ENCODE data around the gene OR5H14. TPM values are rescaled to one million over a fixed set of nuclear protein-coding genes. Genes with fewer than 3 reads are reported as not detected.
"Not testable (repeated sequence)": the region's sequence is repeated elsewhere in the genome, so short reads cannot be mapped to it uniquely, and the experiment has no call there.

OR5H14 gene
- total RNA-seq, 2 donors from 2014 or later = not detected

DNA sequence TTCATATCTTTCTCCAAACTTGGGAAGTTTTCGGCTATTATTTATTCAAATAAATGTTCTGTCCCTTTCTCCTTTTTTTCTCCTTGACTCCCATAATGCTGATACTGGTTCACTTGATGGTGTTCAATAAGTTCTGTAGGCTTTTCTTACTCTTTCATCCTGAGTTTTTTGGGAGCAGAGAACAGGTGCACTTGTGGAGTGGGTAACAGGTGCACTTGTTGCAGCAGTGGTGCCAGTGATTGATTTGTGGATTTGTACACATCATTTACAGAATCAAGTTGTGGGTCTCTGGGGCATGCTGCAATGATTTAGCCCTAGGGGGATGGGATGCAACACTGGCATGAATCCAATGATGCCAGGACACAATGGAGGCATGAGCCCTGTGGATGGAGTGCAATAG lies 31.6 kb upstream of the OR5H14 start:
- TF ChIP-seq, protein P1, sequence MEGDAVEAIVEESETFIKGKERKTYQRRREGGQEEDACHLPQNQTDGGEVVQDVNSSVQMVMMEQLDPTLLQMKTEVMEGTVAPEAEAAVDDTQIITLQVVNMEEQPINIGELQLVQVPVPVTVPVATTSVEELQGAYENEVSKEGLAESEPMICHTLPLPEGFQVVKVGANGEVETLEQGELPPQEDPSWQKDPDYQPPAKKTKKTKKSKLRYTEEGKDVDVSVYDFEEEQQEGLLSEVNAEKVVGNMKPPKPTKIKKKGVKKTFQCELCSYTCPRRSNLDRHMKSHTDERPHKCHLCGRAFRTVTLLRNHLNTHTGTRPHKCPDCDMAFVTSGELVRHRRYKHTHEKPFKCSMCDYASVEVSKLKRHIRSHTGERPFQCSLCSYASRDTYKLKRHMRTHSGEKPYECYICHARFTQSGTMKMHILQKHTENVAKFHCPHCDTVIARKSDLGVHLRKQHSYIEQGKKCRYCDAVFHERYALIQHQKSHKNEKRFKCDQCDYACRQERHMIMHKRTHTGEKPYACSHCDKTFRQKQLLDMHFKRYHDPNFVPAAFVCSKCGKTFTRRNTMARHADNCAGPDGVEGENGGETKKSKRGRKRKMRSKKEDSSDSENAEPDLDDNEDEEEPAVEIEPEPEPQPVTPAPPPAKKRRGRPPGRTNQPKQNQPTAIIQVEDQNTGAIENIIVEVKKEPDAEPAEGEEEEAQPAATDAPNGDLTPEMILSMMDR (conservative IDR thresholded peaks at IDR 0.05) = no peak
- no peaks in the 10 kb centered on the region for H3K4me1 ChIP-seq (ENCODE audit: control insufficient read depth, insufficient read depth, low read length)

DNA sequence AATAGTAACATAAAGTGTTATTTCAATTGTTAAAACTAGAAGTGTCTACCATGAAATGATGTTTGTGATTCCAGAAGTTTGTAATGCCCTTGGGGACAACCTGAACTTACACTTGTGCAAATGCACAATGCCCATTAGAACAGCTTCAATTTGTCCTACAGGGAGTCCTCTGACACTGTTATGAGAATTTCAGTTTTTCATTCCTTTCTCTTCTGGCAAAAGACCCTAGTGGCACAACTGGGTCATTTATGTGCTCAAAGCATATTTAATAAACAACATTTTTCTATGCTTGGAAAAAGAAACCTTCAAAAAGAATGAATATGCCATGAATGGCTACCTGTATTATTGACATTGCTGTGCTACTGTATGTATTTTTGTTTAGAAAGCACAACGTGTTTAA lies 16.9 kb upstream of the OR5H14 start, which contains the start of gene OR5H1:
OR5H1 (plus strand) TSS at position 301 of the 400 bp plus-strand sequence. CDS start 1,977 bp downstream, outside the sequence.
- no peak within 1 kb of the TSS for H3K4me3 ChIP-seq (ENCODE audit: low read length)
- no peak for DNase-seq
- no peaks in the 10 kb centered on the region for H3K27me3 ChIP-seq (ENCODE audit: control insufficient read depth, insufficient read depth, low read length, poor library complexity, severe bottlenecking)
- no peaks in the 10 kb centered on the region for H3K4me1 ChIP-seq (ENCODE audit: control insufficient read depth, insufficient read depth, low read length)
- TF ChIP-seq, protein P1 (conservative IDR thresholded peaks at IDR 0.05) = no peak
- H3K27ac ChIP-seq (ENCODE audit: low read depth, low read length) = no peak within 1 kb of the TSS
- no CpG with 5 or more reads among the region's 1 CpG for WGBS, 2 experiments (ENCODE audit: insufficient coverage in 1 of 2, insufficient read length in 1 of 2)
- Mint-ChIP-seq H3K27me3 (ENCODE audit: insufficient read depth) (no peaks in the 10 kb centered on the region), H3K36me3 (ENCODE audit: low read depth) (no peaks in the 10 kb centered on the region), H3K9me3 (no peaks in the 10 kb centered on the region), H3K4me1 (no peaks in the 10 kb centered on the region), H3K27ac (no peak within 1 kb of the TSS), H3K4me3 (no peak within 1 kb of the TSS)
- H3K9me3 ChIP-seq (ENCODE audit: control insufficient read depth, low read length) = no peaks in the 10 kb centered on the region
- H3K9ac ChIP-seq (ENCODE audit: extremely low read depth, low read length, poor library complexity, severe bottlenecking) = no peak within 1 kb of the TSS
- H3K36me3 ChIP-seq (ENCODE audit: control insufficient read depth, insufficient read depth, low read length) = no peaks in the 10 kb centered on the region

More for the DNA sequence above, 31.6 kb upstream of the OR5H14 start:
- H3K27ac ChIP-seq (ENCODE audit: low read depth, low read length) = no peak overlapping the region
- Mint-ChIP-seq H3K4me1 (no peaks in the 10 kb centered on the region), H3K27me3 (ENCODE audit: insufficient read depth) (no peaks in the 10 kb centered on the region), H3K4me3 (no peak overlapping the region), H3K36me3 (ENCODE audit: low read depth) (no peaks in the 10 kb centered on the region), H3K27ac (no peak overlapping the region), H3K9me3 (peaks cover 8% of the 10 kb centered on the region)
- H3K27me3 ChIP-seq (ENCODE audit: control insufficient read depth, insufficient read depth, low read length, poor library complexity, severe bottlenecking) = no peaks in the 10 kb centered on the region
- peaks cover 9% of the 10 kb centered on the region for H3K9me3 ChIP-seq (ENCODE audit: control insufficient read depth, low read length)
- no peaks in the 10 kb centered on the region for H3K36me3 ChIP-seq (ENCODE audit: control insufficient read depth, insufficient read depth, low read length)
- DNase-seq = no peak
- no peak overlapping the region for H3K9ac ChIP-seq (ENCODE audit: extremely low read depth, low read length, poor library complexity, severe bottlenecking)
- 100% methylated on average over 1 of the region's 1 CpG; no CpG with 5 or more reads in 1 of the 2 experiments for WGBS, 2 experiments (ENCODE audit: insufficient coverage in 1 of 2, insufficient read length in 1 of 2)
- no peak overlapping the region for H3K4me3 ChIP-seq (ENCODE audit: low read length)

DNA sequence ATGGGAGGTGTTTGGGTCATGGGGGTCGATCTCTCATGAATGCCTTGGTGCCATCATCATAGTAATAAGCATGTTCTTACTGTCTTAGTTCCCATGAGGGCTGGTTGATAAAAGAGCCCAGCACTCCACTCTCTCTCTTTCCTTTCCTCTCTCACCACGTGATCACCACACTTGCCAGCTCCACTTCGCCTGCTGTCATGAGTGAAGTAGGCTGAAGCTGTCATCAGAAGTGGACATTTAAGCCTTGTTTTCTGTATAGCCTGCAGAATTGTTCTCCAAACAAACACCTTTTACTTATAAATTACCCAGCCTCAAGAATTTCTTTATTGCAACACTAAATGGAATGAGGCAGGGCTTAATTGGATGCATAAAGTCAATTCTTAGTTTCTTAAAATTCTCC lies 10.6 kb upstream of the OR5H14 start:
- Mint-ChIP-seq H3K36me3 (ENCODE audit: low read depth) (no peaks in the 10 kb centered on the region), H3K27me3 (ENCODE audit: insufficient read depth) (no peaks in the 10 kb centered on the region), H3K27ac (no peak overlapping the region), H3K4me3 (no peak overlapping the region), H3K9me3 (no peaks in the 10 kb centered on the region), H3K4me1 (peaks cover 8% of the 10 kb centered on the region)
- Histone ChIP-seq H3K36me3 (ENCODE audit: control insufficient read depth, insufficient read depth, low read length) (no peaks in the 10 kb centered on the region), H3K27ac (ENCODE audit: low read depth, low read length) (no peak overlapping the region), H3K9me3 (ENCODE audit: control insufficient read depth, low read length) (no peaks in the 10 kb centered on the region), H3K4me1 (ENCODE audit: control insufficient read depth, insufficient read depth, low read length) (no peaks in the 10 kb centered on the region), H3K9ac (ENCODE audit: extremely low read depth, low read length, poor library complexity, severe bottlenecking) (no peak overlapping the region), H3K27me3 (ENCODE audit: control insufficient read depth, insufficient read depth, low read length, poor library complexity, severe bottlenecking) (no peaks in the 10 kb centered on the region), H3K4me3 (ENCODE audit: low read length) (no peak overlapping the region)
- no peak for DNase-seq
- TF ChIP-seq, protein P1 (conservative IDR thresholded peaks at IDR 0.05) = no peak
- 90 to 100% methylated on average over 1 to 3 of the region's 3 CpGs for WGBS, 2 experiments (ENCODE audit: insufficient coverage in 1 of 2, insufficient read length in 1 of 2)

DNA sequence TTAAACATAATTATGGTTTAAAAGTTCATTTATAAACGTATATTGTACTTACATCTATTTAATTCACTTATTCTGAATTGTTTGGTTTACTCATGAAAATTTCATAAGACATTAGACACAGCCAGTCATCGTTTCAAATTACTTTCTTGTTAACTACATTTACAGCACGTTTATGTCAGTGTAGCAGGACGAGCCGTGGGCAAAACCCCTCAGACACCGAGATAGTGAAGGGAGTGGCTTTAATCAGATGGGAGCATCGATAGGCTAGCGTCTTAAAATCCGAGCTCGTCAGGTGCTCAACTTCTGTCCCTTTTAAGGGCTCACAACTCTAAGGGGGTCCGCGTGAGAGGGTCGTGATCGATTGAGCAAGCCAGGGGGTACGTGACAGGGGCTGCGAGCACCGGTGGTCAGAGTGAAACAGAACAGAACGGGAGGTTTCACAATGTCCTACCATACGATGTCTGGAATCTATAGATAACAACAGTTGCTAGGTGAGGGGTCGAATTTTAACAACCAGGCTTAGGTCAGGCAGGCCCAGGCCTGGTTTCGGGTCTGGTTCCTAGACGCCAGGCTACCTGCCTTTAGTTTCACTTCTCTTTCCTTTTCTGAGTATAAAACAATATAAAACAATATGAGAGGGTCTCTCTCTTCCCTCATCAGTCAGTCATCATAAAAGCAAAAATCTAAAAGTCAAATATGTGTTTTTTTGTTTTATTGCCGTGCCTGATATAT lies 9.3 kb upstream of the OR5H14 start:
- not testable (repeated sequence) for H3K27me3 ChIP-seq (ENCODE audit: control insufficient read depth, insufficient read depth, low read length, poor library complexity, severe bottlenecking); H3K9ac ChIP-seq (ENCODE audit: extremely low read depth, low read length, poor library complexity, severe bottlenecking); H3K27ac ChIP-seq (ENCODE audit: low read depth, low read length); H3K27me3 Mint-ChIP-seq (ENCODE audit: insufficient read depth); H3K4me3 Mint-ChIP-seq; DNase-seq; H3K9me3 ChIP-seq (ENCODE audit: control insufficient read depth, low read length); H3K36me3 ChIP-seq (ENCODE audit: control insufficient read depth, insufficient read depth, low read length); H3K4me3 ChIP-seq (ENCODE audit: low read length); H3K9me3 Mint-ChIP-seq; H3K4me1 ChIP-seq (ENCODE audit: control insufficient read depth, insufficient read depth, low read length); H3K4me1 Mint-ChIP-seq; H3K36me3 Mint-ChIP-seq (ENCODE audit: low read depth)
- WGBS, 2 experiments (ENCODE audit: insufficient coverage in 1 of 2, insufficient read length in 1 of 2) = 90 to 97% methylated on average over 6 to 20 of the region's 23 CpGs
- H3K27ac Mint-ChIP-seq = peak overlapping the region; percentile 33

All from endodermal cell (in vitro differentiated cells).